ENCODE measurements around the gene ZPR1. TPM values are rescaled to one million over a fixed set of nuclear protein-coding genes. Genes with fewer than 3 reads are reported as not detected.

Gene ZPR1
- total and polyA plus RNA-seq, 2 donors (not counting 1 experiment from before 2014, with no cell fraction given), result 17.9 to 63.1 TPM

DNA sequence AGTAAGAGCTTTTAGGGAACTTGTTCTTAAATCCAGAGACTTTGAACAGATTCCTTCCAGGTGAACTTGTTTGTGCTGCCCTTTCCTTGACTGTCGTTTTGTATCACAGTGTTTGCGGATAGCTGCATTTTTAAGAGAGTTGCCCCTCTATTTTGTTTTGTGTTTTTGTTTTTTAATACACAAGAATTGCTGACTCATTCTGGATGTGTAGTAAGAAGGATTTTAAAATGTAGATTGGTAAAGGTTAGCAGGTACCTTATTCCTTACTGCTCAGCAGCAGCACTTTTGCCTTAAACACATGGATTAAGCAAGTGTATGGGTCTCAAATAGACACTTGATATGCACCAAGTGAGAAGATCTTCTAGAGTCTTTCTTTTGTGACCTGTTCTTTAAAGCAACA lies 12.8 kb upstream of the ZPR1 start:
- H3K4me1 ChIP-seq (ENCODE audit: control insufficient read depth in 2 of 2, insufficient read depth in 2 of 2, low read length in 2 of 2), result no peaks in the 10 kb centered on the region
- H3K4me2 ChIP-seq (replicated peaks; ENCODE audit: low read depth, low read length, poor library complexity, severe bottlenecking), result no peak overlapping the region
- intact Hi-C loops (cut with micrococcal nuclease), result no loop called here
- H3K27me3 ChIP-seq (replicated peaks in 1 of 4; ENCODE audit: control extremely low read depth in 1 of 4, control insufficient read depth in 3 of 4, insufficient read depth in 4 of 4, low read length in 3 of 4), result peaks cover 0 to 8% (median 0%) of the 10 kb centered on the region in 4 experiments
- no peaks in the 10 kb centered on the region for H3K9me3 ChIP-seq (ENCODE audit: control extremely low read depth in 1 of 3, control insufficient read depth in 2 of 3, insufficient read depth in 1 of 3, low read length in 2 of 3)
- no peak overlapping the region for H2AFZ ChIP-seq (ENCODE audit: insufficient read depth, low read depth, low read length, poor library complexity, severe bottlenecking)
- H3K9ac ChIP-seq (ENCODE audit: low read length), result no peak overlapping the region
- no peak overlapping the region for H3K4me3 ChIP-seq (ENCODE audit: control extremely low read depth in 1 of 5, extremely low read depth in 1 of 5, insufficient read depth in 1 of 5, low read depth in 2 of 5, low read length in 4 of 5)
- Mint-ChIP-seq H3K9me3 (ENCODE audit: insufficient read depth) (no peaks in the 10 kb centered on the region), H3K27me3 (peaks cover 39% of the 10 kb centered on the region), H3K27ac (no peak overlapping the region), H3K4me3 (no peak overlapping the region), H3K4me1 (no peaks in the 10 kb centered on the region)
- H3K79me2 ChIP-seq (ENCODE audit: control insufficient read depth, insufficient read depth, low read length), result no peaks in the 10 kb centered on the region
- H3K36me3 ChIP-seq (replicated peaks in 1 of 2; ENCODE audit: control extremely low read depth in 1 of 2, control insufficient read depth in 1 of 2, extremely low read depth in 1 of 2, insufficient read depth in 2 of 2, low read length in 1 of 2), result no peaks in the 10 kb centered on the region
- ATAC-seq (ENCODE audit: low read depth) (no peak), DNase-seq (no peak)
- POLR2A ChIA-PET, result no interaction called here
- no peak for TF ChIP-seq EZH2 (IDR thresholded peaks at IDR 0.05; ENCODE audit: borderline replicate concordance, insufficient read depth, low read depth, low read length, poor library complexity, severe bottlenecking)
- TF ChIP-seq, protein P1, sequence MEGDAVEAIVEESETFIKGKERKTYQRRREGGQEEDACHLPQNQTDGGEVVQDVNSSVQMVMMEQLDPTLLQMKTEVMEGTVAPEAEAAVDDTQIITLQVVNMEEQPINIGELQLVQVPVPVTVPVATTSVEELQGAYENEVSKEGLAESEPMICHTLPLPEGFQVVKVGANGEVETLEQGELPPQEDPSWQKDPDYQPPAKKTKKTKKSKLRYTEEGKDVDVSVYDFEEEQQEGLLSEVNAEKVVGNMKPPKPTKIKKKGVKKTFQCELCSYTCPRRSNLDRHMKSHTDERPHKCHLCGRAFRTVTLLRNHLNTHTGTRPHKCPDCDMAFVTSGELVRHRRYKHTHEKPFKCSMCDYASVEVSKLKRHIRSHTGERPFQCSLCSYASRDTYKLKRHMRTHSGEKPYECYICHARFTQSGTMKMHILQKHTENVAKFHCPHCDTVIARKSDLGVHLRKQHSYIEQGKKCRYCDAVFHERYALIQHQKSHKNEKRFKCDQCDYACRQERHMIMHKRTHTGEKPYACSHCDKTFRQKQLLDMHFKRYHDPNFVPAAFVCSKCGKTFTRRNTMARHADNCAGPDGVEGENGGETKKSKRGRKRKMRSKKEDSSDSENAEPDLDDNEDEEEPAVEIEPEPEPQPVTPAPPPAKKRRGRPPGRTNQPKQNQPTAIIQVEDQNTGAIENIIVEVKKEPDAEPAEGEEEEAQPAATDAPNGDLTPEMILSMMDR (IDR thresholded peaks at IDR 0.05), result no peak
- CTCF ChIA-PET, result interaction anchor here (0.7 to 1.4 kb wide), 2 partner anchors 10 to 23 kb away, joined by 5 to 6 read pairs; partner anchors contain the start of gene APOA4
- WGBS (ENCODE audit: insufficient coverage), result no CpG with 5 or more reads among the region's 2 CpGs
- H3K27ac ChIP-seq (ENCODE audit: low read length in 2 of 2), result no peak overlapping the region
- no peaks in the 10 kb centered on the region for H4K20me1 ChIP-seq (ENCODE audit: control insufficient read depth, insufficient read depth, low read length, poor library complexity, severe bottlenecking)

DNA sequence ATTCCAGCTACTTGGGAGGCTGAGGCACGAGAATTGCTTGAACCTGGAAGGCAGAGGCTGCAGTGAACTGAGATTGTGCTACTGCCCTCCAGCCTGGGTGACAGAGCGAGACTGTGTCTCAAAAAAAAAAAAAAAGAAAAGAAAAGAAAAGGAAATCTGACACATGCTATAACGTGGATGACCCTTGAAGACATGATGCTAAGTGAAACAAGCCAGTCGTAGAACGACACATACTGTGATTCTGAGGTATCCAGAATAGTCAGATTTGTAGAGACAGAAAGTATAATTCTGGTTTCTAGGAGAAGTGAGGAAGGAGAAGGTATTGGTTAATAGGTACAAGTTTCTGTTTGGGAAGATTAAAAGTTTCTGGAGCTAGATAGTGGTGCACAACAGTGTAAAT lies 10.5 kb upstream of the ZPR1 start:
- intact Hi-C loops (cut with micrococcal nuclease), result loop anchor here (10.0 kb wide), 1 partner anchor 76 kb away; no protein-coding TSS in a partner anchor
- Histone ChIP-seq H3K27me3 (replicated peaks in 1 of 4; ENCODE audit: control extremely low read depth in 1 of 4, control insufficient read depth in 3 of 4, insufficient read depth in 4 of 4, low read length in 3 of 4) (peaks cover 0 to 8% (median 0%) of the 10 kb centered on the region in 4 experiments), H3K27ac (ENCODE audit: low read length in 2 of 2) (no peak overlapping the region), H3K36me3 (replicated peaks in 1 of 2; ENCODE audit: control extremely low read depth in 1 of 2, control insufficient read depth in 1 of 2, extremely low read depth in 1 of 2, insufficient read depth in 2 of 2, low read length in 1 of 2) (no peaks in the 10 kb centered on the region), H3K79me2 (ENCODE audit: control insufficient read depth, insufficient read depth, low read length) (no peaks in the 10 kb centered on the region), H4K20me1 (ENCODE audit: control insufficient read depth, insufficient read depth, low read length, poor library complexity, severe bottlenecking) (no peaks in the 10 kb centered on the region), H3K9me3 (ENCODE audit: control extremely low read depth in 1 of 3, control insufficient read depth in 2 of 3, insufficient read depth in 1 of 3, low read length in 2 of 3) (no peaks in the 10 kb centered on the region), H3K4me1 (ENCODE audit: control insufficient read depth in 2 of 2, insufficient read depth in 2 of 2, low read length in 2 of 2) (no peaks in the 10 kb centered on the region), H3K4me2 (replicated peaks; ENCODE audit: low read depth, low read length, poor library complexity, severe bottlenecking) (no peak overlapping the region), H2AFZ (ENCODE audit: insufficient read depth, low read depth, low read length, poor library complexity, severe bottlenecking) (no peak overlapping the region), H3K4me3 (ENCODE audit: control extremely low read depth in 1 of 5, extremely low read depth in 1 of 5, insufficient read depth in 1 of 5, low read depth in 2 of 5, low read length in 4 of 5) (no peak overlapping the region), H3K9ac (ENCODE audit: low read length) (no peak overlapping the region)
- Mint-ChIP-seq H3K9me3 (ENCODE audit: insufficient read depth) (no peaks in the 10 kb centered on the region), H3K4me3 (no peak overlapping the region), H3K4me1 (no peaks in the 10 kb centered on the region), H3K27ac (no peak overlapping the region), H3K27me3 (peaks cover 33% of the 10 kb centered on the region)
- ATAC-seq (ENCODE audit: low read depth) (no peak), DNase-seq (no peak)
- CTCF ChIA-PET, result no interaction called here
- WGBS (ENCODE audit: insufficient coverage), result 70% methylated on average over 5 of the region's 5 CpGs
- POLR2A ChIA-PET, result no interaction called here
- no peak for TF ChIP-seq EZH2 (IDR thresholded peaks at IDR 0.05; ENCODE audit: borderline replicate concordance, insufficient read depth, low read depth, low read length, poor library complexity, severe bottlenecking)
- TF ChIP-seq, protein P1 (IDR thresholded peaks at IDR 0.05), result no peak
